HG03175 (cell line): ENCODE measurements around the gene COL4A4.
"Not testable (repeated sequence)": the region's sequence is repeated elsewhere in the genome, so short reads cannot be mapped to it uniquely, and the experiment has no call there.

Source experiments
- ATAC-seq: cut with Tn5 transposase; IDR thresholded peaks from one replicate; pipeline ENCODE4 v1.9.1; 2021; ENCODE audit warnings: mild to moderate bottlenecking, moderate library complexity; ENCODE audit not compliant: unreplicated experiment

COL4A4 gene

DNA sequence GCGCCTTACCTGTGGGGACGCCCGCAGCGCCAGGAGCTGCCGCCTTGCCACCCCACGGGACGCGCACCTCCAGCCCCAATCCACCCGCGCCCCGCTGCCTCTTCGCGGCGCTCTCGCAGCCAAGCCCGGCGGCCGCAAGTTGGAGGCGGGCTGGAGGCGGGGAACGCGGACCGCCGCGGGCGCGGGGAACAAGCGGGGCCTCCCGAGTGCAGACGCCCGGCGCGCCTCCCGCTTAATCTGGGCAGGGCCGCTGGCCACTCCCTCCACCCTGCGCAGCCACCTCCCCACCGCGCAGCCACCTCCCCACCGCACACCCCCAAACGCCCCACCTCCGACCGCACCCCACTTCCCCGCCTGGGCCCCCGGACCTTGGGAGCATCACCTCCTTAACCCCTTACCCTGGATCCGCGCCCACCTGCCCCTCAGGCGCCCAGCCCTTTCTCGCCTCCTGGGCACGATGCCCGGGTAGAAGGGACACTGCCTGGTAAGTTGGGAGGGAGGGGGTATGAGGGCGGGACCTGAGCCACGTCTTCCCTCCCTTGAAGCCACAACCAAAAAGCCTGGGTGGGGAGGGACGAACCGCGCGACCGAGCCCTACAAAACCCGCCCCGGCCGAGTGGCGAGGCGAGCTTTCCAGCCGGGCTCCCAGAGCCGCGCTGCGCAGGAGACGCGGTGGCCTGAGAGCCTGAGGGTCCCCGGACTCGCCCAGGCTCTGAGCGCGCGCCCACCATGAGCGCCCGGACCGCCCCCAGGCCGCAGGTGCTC, at the start of gene COL4A4, which contains the start of gene COL4A3:
Gene COL4A4 (minus strand): TSS at position 208 of the 765 bp plus-strand sequence. CDS start 16,722 bp downstream, outside the sequence.
Gene COL4A3 (plus strand): TSS at position 627 of the 765 bp plus-strand sequence. CDS start 103 bp downstream, at position 730.
- ATAC-seq, result peak; percentile 51

DNA sequence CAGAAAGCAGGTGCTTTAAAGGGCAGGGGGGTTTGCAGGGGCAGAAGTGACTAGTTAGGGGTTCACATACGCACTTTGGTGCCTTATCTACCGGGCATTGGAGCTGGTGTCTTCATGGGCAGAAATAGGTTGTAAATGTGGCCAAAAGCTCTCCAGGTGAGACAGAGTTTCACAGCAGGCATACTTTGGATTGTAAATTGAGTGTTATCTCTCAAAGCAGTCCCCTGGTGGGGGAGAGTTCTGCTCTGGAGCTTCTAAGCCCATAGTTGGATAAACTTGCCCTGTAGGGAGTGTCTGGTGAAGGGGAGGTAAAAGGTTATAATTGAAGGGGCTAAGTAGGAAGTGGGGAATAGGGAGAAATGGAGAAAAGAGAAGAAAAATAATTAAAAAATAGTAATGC, 43.6 kb upstream of the COL4A4 start:
- ATAC-seq, result no peak

DNA sequence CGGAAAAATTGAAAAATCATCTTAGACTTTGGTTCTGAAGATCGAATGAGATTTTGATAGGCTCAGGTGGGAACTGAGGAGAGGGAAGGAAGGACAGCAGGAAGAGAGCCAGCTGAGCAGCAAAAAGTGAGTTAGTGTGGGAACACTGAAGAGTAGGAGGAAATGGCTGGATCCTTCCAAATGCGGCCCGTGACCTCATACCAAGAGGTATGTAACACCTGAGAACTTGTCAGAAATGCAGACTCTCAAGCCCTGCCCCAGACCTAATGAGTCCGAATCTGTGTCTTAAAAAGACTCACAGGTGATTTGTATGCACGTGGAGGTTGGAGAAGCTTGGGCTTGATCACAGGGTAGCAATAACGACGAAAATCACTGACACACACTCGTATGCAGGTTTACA, 42.4 kb upstream of the COL4A4 start:
- ATAC-seq, result no peak

DNA sequence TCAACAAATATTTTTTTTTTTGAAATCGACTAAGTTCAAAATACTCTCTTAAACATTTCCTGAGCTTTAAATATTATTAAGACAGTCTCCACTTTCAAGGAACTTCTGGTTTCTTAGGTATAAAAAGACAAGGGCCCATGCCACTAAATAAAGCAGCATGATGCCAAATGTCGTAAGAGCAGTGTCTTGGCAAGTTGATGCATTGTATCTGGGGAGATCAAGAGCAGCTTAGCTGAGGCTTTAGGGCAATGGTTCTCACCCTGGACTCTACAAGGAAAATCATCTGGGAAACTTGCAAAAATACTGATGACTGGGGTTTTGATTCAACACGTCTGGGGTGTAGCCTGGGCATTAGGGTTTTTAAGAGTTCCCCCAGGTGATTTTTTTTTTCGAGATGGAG, 41.7 kb upstream of the COL4A4 start:
- ATAC-seq, result no peak

DNA sequence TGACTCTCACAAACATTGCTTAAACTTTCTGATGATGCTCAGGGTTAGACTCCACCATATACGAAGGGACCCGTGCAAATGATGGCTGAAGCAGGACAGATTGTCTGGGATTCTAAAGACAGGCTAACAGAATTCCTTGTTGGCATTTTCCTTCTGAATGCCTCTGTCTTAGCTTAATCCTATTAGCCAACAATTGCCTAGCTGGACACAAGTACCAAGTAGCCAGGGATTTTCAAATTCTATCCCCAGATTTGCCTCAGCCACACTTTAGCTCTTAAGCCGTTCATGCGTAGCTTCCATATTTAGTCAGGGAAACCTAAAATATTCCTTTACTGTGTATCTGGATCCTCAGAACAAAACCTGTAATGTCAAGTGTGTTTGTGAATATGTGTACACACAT, 40.4 kb upstream of the COL4A4 start:
- ATAC-seq, result no peak

DNA sequence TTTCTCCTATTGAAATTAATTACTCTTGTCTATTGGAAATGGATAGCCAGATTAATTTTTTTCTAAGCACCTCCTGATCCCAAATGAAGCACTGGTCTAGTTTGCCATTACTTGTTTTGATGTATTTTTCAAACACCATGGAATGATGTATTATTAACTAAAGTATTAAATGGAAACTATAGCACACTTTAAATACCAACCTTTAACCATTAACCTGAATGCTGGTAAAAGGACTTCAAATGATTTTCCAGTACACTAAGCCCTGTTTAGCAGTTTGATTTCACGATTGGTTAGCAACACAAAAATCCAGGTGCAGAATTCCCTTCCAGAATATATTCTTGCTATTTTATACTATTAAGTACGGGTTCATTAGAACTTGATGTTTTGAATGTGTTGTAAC, 37.8 kb upstream of the COL4A4 start:
- ATAC-seq, result no peak

DNA sequence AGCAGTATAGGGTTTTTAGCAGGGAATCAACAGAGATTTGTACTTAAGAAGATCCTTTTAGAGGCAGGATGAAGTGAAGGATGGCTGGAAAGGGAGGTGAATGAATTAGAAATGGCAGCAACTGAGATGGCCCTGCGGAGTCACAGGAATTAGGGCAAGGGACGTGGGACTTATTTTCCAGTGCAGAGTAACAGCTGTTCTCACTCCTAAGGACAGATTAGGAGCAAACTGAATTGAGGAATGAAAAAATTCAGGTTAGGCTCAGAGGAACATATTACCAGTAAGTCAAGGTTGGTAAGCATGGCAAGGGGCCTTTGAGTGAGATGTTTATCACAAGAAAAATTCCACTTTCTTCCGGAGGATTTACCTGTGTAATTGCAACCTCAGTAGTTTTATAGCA, 34.9 kb upstream of the COL4A4 start:
- no peak for ATAC-seq

DNA sequence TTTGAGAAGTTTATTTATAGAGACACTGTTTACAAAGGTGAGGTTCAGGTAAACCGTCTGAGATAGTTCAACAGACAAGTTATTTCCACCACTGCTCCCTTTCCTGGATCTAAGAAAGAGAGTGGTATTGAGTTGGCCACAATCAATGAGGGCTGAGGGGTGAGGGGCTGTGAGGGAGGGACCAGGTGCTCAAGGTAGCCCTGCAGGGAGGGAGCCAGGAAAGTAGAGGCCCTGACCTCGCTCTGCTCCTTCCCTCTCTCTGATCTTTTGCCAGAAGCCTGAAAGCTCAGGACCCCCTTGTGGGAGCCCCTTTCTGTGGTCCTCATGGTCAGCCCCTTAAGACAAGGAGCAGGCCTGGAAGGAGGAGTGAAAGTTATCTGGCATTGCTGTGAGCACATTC, 30.2 kb upstream of the COL4A4 start:
- ATAC-seq, result no peak

DNA sequence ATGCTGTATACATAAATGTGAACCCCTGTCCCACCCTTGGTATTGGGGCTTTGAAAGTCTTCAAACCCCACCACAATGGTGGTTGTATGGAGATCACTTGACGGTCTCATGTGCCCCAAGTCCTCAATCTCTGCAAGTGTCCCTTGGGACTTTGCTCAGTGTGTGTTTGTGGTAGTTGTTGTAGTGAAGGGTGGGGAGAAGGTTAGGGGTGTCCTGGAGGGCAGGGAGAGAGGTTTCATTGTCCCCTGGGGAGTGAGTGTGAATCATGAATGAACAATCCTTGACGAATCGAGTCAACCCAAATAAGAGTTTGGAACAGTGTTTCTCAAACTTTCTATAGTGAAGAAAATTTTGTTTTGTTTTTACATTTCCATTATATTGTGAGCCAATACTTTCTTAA, 28.5 kb upstream of the COL4A4 start:
- ATAC-seq, result no peak

DNA sequence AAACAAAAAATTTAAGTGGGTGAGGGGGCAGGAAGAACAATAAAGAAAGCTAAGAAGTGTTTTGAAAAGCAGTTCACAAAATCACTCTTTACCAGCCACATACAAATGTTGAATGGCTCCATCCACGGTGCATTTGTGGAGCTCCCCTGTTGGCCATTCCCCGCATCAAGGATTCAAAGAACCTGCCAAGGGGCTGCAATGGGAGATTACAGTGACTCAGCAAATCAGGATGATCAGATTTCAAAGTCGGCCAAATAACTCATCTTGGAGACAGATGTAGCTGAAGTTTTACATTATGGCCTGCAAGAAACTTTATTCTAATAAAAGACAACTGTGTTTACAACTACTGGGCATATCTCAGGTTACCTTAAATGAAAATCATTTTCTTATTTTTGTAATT, 27.4 kb upstream of the COL4A4 start:
- no peak for ATAC-seq

DNA sequence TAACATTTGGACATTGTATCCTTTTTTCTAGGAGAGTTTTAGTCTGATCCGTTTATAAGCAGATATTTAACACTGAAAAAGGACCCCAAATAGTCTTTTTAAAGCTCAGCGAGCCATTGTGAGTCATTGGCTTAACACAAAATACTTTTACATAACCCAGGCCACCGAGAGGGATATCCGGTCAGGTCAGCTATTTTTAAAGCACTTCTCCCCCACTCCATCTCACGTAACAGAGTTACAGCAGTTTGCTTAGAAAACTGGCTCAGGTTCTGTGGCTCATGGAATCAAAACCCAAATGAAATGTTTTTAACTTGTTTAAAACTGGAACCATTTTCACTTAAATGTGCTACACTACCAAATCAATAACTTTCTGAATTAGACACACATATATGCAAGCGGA, 24.3 kb upstream of the COL4A4 start:
- ATAC-seq, result peak; percentile 39

DNA sequence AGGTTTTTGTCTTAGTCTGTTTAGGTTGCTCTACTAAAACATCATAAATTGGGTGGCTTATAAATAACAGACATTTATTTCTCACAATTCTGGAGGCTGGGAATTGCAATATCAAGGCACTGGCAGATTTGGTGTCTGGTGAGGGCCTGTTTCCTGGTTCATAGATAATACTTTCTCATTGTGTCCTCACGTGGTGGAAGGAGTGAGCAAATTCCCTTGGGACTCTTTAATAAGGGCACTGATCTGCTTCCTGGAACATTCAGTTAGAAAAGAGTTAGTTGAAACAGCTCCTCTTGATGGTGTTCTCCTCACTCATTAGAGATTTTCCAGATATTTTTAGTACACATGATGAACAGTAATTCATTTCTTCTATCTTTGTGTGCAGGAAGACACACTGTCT, 22.7 kb upstream of the COL4A4 start:
- no peak for ATAC-seq

DNA sequence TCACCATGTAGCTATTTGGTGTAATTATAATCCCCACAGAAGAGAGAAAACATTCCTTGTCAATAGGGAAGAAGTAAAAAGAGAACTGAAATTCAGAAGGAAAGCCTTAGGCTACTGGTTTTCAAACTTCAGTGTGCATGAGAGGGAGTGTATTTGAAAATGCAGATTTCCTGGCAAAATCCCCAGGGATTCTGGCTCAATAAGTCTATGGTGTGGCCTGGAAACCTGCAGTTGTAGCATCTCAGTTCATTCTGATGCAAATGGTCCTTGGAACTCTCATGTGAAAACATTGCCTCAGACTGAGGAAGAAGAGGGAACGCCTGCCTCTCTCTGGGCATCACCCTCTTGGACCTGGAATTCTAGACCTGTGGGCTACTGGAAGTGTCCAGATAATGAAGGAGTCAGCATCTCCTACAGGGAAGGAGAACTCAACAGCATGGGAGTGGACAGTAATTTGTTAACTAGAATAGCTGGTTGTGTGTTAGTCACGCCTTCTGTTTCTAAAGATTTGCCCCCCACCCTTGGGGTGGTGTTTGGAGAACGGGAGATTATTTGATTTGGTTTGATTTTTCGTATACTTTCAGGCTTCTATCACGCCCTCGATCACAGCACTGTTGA, 21.7 kb upstream of the COL4A4 start:
- ATAC-seq, result no peak

DNA sequence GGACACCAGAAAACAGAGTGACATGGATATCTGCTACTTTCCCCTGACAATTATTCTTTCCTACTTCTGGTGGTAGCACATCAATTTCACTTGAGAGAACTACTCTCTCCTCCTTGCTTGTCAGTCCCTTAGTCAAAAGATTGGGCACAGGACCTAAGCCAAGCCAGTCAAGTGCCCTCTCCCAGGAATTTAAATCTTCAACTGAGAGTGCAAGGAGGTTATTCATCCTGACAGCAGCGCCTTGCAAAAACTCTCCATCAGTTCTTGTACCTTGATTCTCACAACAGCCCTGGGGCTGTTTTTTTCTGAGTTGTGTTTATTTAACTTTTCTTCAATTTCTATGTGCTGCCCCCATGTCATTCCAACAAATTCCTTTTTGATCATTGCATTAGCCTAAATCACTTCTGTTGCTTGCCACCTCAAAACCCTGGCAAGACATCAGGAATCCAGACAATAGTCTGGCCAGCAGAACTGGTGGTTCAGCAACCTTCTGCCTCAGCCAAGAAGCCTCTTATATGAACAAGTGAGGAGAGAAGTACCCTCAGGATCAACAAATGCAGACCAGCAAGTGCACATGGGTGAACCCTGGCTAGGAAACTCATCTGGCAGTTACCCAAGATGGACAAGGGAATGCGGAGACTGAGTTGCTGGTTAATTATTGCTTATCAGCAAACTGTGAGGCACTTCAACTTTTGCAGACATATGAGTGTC, 19.8 kb upstream of the COL4A4 start:
- no peak for ATAC-seq

DNA sequence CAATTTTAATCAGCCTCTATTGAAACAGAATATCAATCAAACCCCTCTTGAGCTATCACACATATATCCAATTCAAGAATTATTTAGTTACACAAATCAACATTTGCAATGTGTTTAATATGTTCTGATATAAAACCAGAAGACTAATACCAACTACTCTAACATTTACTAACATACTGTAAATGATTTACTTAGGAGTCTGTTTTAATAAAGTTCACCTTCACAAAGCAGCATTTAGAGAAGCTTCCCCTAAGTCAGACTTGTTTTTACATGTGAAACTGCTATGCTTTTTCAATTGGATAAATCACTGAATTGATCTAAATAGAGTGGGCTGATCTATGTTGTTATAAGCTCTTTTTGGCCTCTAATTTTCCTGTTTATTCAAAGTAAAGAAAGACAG, 18.8 kb upstream of the COL4A4 start:
- no peak for ATAC-seq

DNA sequence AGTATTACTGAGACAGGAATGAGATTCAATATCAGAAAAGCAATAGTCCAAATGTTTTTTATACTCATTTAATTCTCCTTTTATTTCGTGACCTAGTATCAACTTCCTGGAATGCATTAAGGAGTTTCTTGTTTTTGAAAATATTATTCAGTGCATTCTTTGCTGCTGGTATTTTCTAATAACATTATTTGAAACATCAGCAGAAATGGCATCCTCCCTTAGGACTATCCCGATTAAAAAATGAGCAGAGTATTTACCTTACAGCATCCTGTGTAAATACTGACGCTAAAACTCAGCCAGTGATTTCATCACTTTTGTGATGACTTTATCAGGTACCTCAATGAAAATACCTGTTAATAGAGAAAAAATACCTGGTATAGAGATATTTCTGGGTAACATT, 16.8 kb upstream of the COL4A4 start:
- no peak for ATAC-seq

DNA sequence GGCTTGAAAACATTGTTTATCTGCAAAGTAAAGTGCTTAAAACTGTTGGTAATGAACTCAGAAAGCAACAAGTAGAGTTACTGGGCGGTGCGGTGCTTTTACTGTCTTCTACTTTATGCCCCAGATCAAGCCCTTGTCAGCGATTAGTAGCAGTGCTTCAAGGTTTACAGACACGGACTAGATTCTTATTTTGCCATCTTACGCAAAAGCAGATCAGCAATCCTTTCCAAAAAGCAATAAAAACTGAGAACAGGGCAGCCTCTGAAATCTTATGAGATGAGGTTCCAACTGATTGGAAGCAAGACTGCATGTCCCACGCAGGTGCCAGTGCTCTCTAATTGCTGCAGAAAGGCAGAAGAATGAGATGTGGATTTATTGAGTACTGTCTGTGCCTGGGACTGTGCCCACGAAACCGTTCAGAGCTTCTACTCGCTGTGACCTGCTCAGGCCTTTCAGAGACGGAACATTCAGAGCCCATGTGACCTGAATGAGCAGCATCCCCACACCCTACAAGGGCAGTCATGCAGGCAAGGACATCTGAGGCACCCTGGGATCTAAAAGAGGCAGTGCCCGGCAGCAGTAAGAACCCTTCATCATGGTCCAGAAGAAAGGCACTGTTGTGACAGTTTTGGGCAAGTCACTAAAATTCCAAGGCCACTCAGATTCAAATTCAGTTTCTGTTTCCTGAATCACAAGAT, 16.1 kb upstream of the COL4A4 start:
- no peak for ATAC-seq

DNA sequence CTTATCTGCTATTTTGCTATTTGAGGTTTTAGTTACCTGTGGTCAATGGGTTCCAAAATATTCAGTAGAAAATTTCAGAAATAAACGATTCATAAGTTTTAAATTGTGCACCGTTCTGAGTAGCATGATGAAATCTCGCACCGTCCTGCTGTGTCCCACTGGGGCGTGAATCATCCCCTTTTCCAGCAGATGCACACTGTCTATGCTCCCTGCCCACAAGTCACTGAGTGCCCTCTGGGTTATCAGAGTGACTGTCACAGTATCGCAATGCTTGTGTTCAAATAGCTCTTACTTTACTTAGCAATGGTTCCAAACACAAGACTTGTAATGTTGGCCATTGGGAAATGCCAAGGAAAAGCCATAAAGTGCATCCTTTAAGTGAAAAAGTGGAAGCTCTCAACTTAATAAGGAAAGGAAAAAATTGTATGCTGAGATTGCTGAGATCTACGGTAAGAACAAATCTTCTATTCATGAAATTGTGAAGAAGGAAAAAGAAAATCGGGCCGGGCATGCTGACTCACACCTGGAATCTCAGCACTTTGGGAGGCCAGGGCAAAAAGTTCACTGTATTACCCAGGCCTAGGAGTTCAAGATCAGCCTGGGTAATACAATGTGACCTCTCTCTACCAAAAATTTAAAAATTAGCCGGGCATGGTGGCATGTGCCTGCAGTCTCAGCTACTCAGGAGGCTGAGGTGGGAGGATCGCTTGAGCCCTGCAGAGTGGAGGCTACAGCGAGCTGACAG, 13.8 kb upstream of the COL4A4 start:
- no peak for ATAC-seq

DNA sequence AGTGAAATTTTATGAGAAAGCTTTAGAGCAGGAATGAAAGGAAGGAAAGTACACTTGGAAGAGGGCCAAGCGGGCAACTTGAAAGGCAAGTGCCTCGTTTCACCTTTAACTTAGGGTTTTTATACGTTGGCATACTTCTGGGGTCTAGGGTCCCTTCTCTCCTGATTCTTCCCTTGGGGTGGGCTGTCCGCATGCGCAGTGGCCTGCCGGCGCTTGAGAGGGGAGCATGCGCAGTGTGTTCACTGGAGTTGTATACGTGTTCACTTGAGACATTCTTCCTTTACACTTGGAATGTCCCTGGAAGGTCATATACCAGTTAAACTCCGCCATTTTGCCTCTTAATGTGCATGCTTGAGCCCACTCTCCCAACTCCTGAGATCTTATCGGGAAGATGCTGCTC, 7.8 kb upstream of the COL4A4 start:
- not testable (repeated sequence) for ATAC-seq

DNA sequence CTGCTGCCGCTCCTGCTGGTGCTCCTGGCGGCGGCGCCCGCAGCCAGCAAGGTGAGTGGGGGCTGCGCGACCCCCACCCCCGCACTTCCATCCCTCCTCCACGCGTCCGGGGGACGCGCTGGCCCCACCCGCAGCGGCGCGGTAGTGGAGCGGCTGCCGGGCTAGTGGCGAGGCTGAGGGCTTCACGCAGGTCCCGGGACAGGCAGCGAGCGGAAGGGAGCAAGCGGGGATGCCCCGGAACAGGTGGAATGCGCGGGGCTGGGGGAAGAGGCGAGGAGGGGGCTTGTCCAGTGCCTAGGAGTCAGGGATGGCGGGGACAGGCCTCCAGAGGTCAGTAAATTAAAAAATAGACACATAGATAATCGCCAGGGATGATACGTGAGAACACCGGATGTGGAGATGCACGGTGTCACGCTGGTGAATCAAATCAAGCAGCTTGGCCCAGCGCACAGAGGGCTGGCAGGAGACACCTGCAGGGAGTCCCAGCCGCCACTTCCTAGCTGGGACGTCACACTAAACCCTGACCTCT, 822 bp upstream of the COL4A4 start:
- peak; percentile 69 for ATAC-seq
